Measurements from ENCODE around the gene PCNP. TPM values are rescaled to one million over a fixed set of nuclear protein-coding genes. Genes with fewer than 3 reads are reported as not detected.

The PCNP gene
- total and polyA plus RNA-seq, 9 of the 15 experiments (the other 6 are each of a cell fraction or from before 2014, with no cell fraction given): 54.3 to 170 (median 150) TPM

GRCh38 chr3:101574388-101575112 lies 570 bp downstream of the PCNP start (continued):
- TF ChIP-seq ZBTB11 (CRISPR knock-in tag; IDR thresholded peaks at IDR 0.05) (no peak), SPI1 (IDR thresholded peaks at IDR 0.05; ENCODE audit: borderline replicate concordance, low read depth, low read length) (no peak), BRD4 (IDR thresholded peaks at IDR 0.05) (no peak), HCFC1 (IDR thresholded peaks at IDR 0.05; ENCODE audit: low read depth, low read length) (no peak), HDAC1 (IDR thresholded peaks at IDR 0.05) (0 out of 4 replicates have a peak, but pooled peaks of 1 of the 2 experiments have one; percentile 10), ZNF766 (CRISPR knock-in tag; conservative IDR thresholded peaks at IDR 0.05) (no peak), KLF16 (IDR thresholded peaks at IDR 0.05) (no peak), HMBOX1 (IDR thresholded peaks at IDR 0.05) (no peak), ZNF324 (CRISPR knock-in tag; IDR thresholded peaks at IDR 0.05) (no peak), MLLT1 (IDR thresholded peaks at IDR 0.05) (0 out of 4 replicates have a peak, but pooled peaks of 1 of the 2 experiments have one; percentile 61), HNRNPLL (IDR thresholded peaks at IDR 0.05; ENCODE audit: low read depth, low read length, poor library complexity, severe bottlenecking) (peak; percentile 25)

All from K562 (cell line).